Measurements from ENCODE around the gene SFXN5.
A peak's percentile ranks its signal among the peaks of the same experiment; 100 is the strongest.

The SFXN5 gene

GRCh38 chr2:72994282-72994990 lies 77.1 kb downstream of the SFXN5 start:
- DNase-seq (ENCODE audit: low spot score): no peak

DNA sequence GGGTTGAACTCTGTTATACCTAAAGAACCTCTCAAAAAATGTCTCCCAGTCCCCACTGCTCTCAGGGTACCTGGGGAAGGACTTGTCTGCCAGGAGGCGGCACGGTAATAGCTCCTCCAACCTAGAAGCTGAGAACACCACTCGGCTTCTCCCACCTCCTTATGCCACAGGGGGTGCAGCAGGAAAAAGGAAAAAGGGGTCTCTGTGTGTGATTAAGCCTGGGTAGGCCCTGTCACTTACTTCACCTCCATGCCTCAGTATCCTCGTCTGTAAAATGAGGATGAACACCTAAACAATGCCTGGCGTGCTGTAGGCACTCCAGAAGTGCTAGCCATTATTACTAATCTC lies 77.6 kb downstream of the SFXN5 start:
- DNase-seq (ENCODE audit: low spot score): no peak

DNA sequence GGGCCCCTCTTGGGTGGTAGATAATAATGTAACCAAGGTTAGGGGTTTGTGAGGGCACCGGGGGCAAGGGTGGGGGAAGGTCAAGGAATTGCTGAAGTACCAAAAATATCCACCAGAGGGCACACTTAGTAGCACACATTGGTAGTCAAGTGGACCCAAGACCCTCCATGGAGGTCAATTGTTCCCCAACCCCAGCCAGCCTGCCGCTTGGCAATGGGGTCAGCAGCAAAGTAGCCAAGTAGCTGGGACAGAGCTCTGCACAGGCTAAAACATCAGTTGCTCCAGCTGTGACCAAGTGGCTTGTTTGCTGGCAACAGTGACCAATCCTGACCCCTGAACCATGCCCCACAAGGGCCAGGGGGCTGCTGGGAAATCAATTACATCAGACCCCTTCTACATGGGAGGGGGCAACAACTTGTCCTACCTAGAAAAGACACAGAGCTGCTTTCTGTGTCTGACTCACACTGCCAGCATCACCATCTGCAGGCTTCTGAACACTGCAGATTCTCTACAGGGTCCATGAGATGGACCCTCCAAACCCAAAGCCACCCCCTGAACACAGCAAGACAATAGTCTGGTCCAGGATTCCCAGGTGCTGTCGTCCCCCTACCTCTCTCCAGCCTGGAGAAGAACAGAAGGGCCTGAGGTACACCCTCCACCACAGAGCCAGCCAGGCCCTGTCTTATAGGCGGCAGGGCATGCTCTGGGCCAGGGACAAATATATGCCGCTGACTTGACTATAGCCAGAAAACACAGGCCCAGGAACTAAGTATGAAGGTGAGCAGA lies 78.2 kb downstream of the SFXN5 start:
- peak; percentile 56 for DNase-seq (ENCODE audit: low spot score)

DNA sequence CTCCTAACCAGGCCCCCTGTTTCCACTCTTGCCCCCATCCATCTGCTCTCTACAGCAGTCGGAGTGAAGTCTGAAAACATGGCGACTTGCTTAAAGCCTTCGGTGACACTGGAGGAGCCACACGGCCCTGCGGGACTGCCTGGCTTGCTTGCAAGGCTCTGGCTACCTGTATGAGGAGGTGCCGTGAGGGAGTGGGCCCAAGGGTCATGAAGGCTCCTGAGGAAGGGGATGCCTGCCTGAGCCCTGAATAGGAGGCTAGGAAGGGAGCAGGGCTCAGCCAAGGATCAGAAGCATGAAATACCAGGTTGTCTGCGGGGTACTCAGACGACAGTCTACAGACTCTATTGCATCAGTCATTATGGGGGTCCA lies 78.8 kb downstream of the SFXN5 start:
- DNase-seq (ENCODE audit: low spot score): no peak

DNA sequence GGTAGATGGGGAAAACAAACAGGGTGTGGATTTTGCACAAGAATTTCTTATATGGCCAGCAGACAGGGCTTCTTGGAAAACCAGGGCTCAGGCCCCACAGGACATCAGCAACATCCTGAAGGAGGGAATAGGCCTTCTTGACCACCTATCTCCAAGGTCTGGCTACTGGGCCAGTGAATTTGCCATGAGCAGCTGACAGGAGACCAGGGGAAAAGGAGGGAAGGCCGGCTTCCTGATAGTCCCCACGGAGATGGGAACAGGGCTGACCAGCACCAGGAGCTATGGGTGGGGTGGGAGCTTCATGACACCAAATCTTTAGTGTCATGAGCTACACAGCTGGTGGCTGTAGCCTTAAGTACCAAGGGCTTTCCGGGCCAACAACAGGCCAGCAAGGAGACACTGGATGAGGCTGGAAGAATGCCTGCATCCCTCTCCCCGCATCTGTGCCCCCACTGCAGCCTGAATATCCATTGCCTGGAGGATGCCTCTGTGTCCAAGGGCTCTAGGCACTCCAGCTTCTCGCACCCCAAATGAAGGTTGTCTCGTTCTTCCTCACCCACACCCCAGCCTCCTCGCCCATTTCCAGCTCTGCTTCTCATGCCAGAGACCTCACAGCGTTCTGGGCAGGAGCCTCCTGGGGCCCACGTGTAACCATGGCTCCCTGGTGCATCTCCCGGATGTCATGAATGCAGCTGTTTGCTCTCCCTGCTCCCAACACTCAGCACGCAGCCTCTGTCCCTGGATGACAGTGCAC lies 79.4 kb downstream of the SFXN5 start:
- DNase-seq (ENCODE audit: low spot score): no peak

DNA sequence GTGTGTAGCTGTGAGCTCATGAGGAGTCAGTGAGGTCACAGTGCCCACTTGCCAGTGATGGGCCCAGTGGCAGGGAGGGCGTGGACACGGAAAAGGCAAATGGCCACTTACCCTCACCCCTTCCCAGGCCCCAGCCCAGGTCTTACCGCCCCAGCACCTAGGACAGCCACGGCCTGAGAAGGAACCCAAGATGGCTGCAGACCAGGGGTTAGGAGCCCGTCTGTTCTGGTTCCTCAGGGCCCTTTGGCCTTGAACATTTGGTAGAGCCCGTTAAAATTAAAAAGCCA lies 80.1 kb downstream of the SFXN5 start:
- DNase-seq (ENCODE audit: low spot score): no peak

- DNase-seq (ENCODE audit: low spot score): no peak
These were observed 80.6 kb downstream of the SFXN5 start for GRCh38 chr2:72990695-72991438.

- DNase-seq (ENCODE audit: low spot score): no peak
These were observed 81.5 kb downstream of the SFXN5 start for GRCh38 chr2:72989770-72990556.

GRCh38 chr2:72988726-72989273 lies 82.7 kb downstream of the SFXN5 start:
- DNase-seq (ENCODE audit: low spot score): no peak

DNA sequence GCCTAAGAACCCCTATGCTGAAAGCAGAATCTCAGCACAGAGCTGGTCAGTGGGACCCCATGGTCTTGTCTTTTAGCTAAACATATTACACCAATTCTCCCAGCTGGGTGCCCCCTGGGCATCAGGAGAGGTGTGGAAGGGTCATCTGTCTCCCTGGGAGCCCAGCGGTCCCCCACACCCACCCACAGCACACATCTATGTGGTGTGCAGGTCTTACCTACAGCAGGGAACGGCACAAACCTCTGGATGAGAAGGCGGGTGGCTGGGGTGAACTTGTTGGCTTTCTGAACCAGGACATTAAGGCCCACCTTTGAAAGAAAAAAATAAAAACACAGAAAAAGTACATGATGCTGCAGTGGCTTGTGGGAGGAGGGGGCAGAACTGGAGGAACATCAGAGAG lies 83.5 kb downstream of the SFXN5 start:
- DNase-seq (ENCODE audit: low spot score): no peak

DNA sequence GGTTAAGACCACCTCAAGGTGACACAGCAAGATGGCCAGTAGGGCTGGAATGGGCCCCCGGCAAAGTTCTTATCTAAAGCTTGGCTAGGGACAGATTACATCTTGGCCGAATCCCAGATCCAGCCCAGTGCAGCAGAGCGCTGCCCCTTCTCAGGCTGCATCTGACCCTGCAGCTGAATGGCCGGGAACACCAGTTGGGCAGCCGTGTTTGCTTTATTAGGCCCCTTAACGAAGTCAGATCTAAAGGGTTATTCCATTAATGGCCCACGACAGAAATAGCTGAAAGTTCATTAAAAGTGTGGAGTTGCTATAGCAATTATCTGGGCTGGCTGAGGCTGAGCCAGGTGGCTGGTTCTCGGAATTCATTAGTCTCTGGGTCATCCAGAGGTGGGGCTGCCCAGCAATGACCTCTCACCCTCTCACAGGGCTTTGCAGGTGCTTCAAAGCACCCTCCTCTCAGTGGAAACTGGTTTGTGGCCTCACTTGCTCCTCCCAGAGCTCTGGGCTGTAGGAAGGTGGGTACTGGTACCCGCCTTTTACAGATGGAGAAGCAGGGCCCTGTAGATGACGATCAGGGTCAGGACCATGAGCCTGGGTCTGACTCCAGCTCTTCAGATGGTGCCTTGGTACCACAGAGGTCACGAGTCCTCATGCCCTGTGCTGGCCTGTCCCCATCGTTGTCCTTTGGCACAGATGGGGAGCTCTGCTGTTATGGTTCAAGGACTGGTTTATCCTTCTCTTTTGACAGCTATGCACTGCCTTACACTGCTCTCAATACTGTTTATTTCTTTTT lies 85.4 kb downstream of the SFXN5 start:
- no peak for DNase-seq (ENCODE audit: low spot score)

DNA sequence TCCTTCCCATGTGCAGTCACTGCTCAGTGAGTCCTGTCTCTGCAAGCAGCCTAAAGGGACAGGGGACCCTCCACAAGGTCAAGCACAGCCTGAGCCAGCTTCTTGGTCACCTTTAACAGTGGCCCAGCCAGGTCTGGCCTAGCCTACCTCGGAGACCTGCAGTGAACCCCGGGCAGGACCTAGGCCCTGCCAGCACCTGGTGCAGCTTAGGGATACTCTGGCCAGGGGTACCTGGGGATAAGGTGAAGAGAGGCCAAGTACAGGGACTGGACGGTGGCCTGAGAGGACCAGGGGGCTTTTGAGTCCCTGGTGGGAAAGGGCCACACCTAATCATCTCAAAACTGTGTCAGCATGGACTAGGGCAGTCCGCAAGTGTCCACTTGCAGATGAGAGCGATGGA lies 86.4 kb downstream of the SFXN5 start:
- no peak for DNase-seq (ENCODE audit: low spot score)

DNA sequence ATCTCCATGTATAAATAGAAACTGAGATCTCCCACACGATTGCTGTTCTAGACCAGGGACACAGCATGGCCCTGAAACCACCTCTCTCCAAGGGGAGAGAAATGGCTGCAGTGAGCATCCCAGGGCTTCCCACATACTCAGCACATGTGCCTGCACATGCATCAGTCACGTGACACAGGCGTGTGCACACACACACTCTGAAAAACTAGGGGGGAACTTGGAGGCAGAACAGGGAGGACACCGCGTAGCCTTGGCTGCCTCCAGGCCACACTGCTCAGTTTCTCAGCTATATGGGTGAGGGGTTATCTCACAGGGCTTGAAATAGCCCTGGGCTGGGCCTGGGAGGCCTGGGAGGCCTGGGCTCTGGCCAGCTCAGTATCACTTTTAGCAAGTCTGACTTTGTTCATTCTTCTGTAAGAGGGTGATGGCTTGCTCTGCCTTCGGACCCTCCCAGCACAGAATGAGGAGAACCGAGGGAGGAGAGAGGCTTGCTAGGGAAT lies 87.3 kb downstream of the SFXN5 start:
- no peak for DNase-seq (ENCODE audit: low spot score)

- DNase-seq (ENCODE audit: low spot score): no peak
These were observed 87.9 kb downstream of the SFXN5 start for GRCh38 chr2:72983500-72984161.

GRCh38 chr2:72982781-72983499 lies 88.6 kb downstream of the SFXN5 start:
- DNase-seq (ENCODE audit: low spot score): no peak

DNA sequence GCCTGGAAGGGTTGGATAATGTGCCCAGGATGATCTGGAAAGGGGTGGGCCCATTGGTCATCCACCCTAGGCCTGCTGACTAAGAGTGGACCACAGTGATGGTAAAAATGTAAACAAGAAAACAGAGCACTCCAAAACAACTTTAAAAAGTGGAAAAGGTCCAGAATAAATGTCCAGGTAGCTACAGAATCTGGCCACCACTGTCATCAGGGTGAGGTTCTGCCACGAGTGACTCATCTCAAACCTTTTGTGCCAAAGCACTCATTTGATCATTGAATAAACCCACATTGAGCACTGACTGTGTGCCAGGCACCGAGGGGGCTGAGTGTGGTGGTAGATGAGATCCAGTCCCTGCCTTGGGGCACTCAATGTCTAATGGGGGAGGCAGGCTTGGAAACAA lies 89.3 kb downstream of the SFXN5 start:
- no peak for DNase-seq (ENCODE audit: low spot score)

GRCh38 chr2:72981536-72981935 lies 90.0 kb downstream of the SFXN5 start:
- DNase-seq (ENCODE audit: low spot score): no peak

- no peak for DNase-seq (ENCODE audit: low spot score)
These were observed 90.8 kb downstream of the SFXN5 start for GRCh38 chr2:72980535-72981217.

- DNase-seq (ENCODE audit: low spot score): no peak
These were observed 91.6 kb downstream of the SFXN5 start for GRCh38 chr2:72979896-72980295.

All from cerebellar cortex (tissue), 1 donor.